GM23338 (cell line): ENCODE data around the gene SLC4A4. TPM values are rescaled to one million over a fixed set of nuclear protein-coding genes. Genes with fewer than 3 reads are reported as not detected.

Experiments
- ATAC-seq: fragments of 200-7000 bp; cut with Tn5 transposase; 3 replicates; pipeline ENCODE4 v1.9.1; 2020
- DNase-seq: peaks from one replicate; pipeline ENCODE4 v3.0.0-alpha.2; 2015; ENCODE audit warnings: low spot score
- H2AFZ ChIP-seq: fragments of 200-600 bp; sonication (generic); 2 replicates; pipeline ENCODE4 v1.8.0; 2016; ENCODE audit warnings: antibody characterized with exemption, mild to moderate bottlenecking, moderate library complexity
- H3F3A ChIP-seq: fragments of 200-600 bp; sonication (generic); replicated peaks from 2 replicates; pipeline ENCODE4 v1.8.0; 2017; ENCODE audit warnings: antibody characterized with exemption, mixed run types, low read depth
- H3K27ac ChIP-seq: fragments of 200-600 bp; sonication (generic); 2 replicates; pipeline ENCODE4 v1.6.1; 2016; ENCODE audit warnings: low read depth
- H3K27me3 ChIP-seq: fragments of 200-600 bp; sonication (generic); 2 replicates; pipeline ENCODE4 v1.8.0; 2016; ENCODE audit warnings: mild to moderate bottlenecking, mixed run types, moderate library complexity; ENCODE audit not compliant: insufficient read depth
- H3K36me3 ChIP-seq: fragments of 200-600 bp; sonication (generic); 2 replicates; pipeline ENCODE4 v1.8.0; 2016; ENCODE audit warnings: mild to moderate bottlenecking; ENCODE audit not compliant: insufficient read depth
- H3K4me1 ChIP-seq: fragments of 200-600 bp; sonication (generic); 2 replicates; pipeline ENCODE4 v1.8.0; 2016; ENCODE audit warnings: mild to moderate bottlenecking, moderate library complexity; ENCODE audit not compliant: insufficient read depth
- H3K4me2 ChIP-seq: fragments of 200-600 bp; sonication (generic); 2 replicates; pipeline ENCODE4 v1.7.1; 2017; ENCODE audit warnings: mixed run types
- H3K4me3 ChIP-seq: fragments of 200-600 bp; sonication (generic); 2 replicates; pipeline ENCODE4 v1.6.1; 2016; ENCODE audit warnings: mixed run types
- H3K79me2 ChIP-seq: fragments of 200-600 bp; sonication (generic); replicated peaks from 2 replicates; pipeline ENCODE4 v1.8.0; 2017; ENCODE audit warnings: mild to moderate bottlenecking; ENCODE audit not compliant: insufficient read depth
- H3K9me2 ChIP-seq: fragments of 200-600 bp; sonication (generic); 2 replicates; pipeline ENCODE4 v1.8.0; 2017; ENCODE audit not compliant: insufficient read depth
- H4K20me1 ChIP-seq: fragments of 200-600 bp; sonication (generic); replicated peaks from 2 replicates; pipeline ENCODE4 v1.8.0; 2017; ENCODE audit warnings: mild to moderate bottlenecking; ENCODE audit not compliant: insufficient read depth
- H3K27ac Mint-ChIP-seq: 2 replicates; pipeline ENCODE4 v1.8.0; 2020; ENCODE audit warnings: inconsistent platforms, mild to moderate bottlenecking, moderate library complexity, mixed read lengths
- H3K27me3 Mint-ChIP-seq: 3 replicates; pipeline ENCODE4 v1.8.0; 2022; ENCODE audit warnings: low read depth, mild to moderate bottlenecking, moderate library complexity, mixed read lengths, inconsistent platforms; ENCODE audit not compliant: insufficient read depth, poor library complexity
- H3K36me3 Mint-ChIP-seq: 3 replicates; pipeline ENCODE4 v1.8.0; 2021; ENCODE audit warnings: low read depth, mild to moderate bottlenecking, inconsistent platforms, moderate library complexity, mixed read lengths
- H3K4me1 Mint-ChIP-seq: 3 replicates; pipeline ENCODE4 v1.8.0; 2020; ENCODE audit warnings: mild to moderate bottlenecking, inconsistent platforms, mixed read lengths
- H3K4me3 Mint-ChIP-seq: 3 replicates; pipeline ENCODE4 v1.8.0; 2021; ENCODE audit warnings: moderate library complexity, mild to moderate bottlenecking, inconsistent platforms, mixed read lengths
- H3K9me3 Mint-ChIP-seq: 3 replicates; pipeline ENCODE4 v1.8.0; 2020; ENCODE audit warnings: moderate library complexity, mild to moderate bottlenecking, inconsistent platforms, mixed read lengths
- EZH2phosphoT487 ChIP-seq: fragments of 200-600 bp; sonication (generic); IDR thresholded peaks from one replicate; pipeline ENCODE4 v1.8.1; 2018; ENCODE audit warnings: antibody characterized with exemption; ENCODE audit not compliant: unreplicated experiment
- NANOG ChIP-seq: IDR thresholded peaks from 2 replicates; pipeline ENCODE4 v1.6.1; 2016; ENCODE audit warnings: antibody characterized with exemption, borderline replicate concordance
- POLR2AphosphoS5 ChIP-seq: IDR thresholded peaks from 2 replicates; pipeline ENCODE4 v1.6.1; 2016; ENCODE audit warnings: antibody characterized with exemption, low read depth
- STAT1 ChIP-seq: IDR thresholded peaks from one replicate; pipeline ENCODE4 v1.6.1; 2016; ENCODE audit warnings: antibody characterized with exemption; ENCODE audit not compliant: unreplicated experiment
- ZNF331 ChIP-seq: fragments of 250-450 bp; sonication (Bioruptor Pico); IDR thresholded peaks from 2 replicates; pipeline ENCODE4 v1.5.0; 2020; ENCODE audit warnings: low read depth, mild to moderate bottlenecking, moderate library complexity
- polyA plus RNA-seq: library from polyadenylated mRNA; unstranded; fragments of >200 nt; fragmentation: Nextera tagmentation; extraction: Ambion mirVana; gene quantifications from 2 replicates; pipeline ENCODE4 v1.2.1, GENCODE V29; 2016
- total RNA-seq: library from RNA; depleted of rRNA; stranded (reverse); fragments of >200 nt; shearing (Covaris generic); gene quantifications from 2 replicates; pipeline ENCODE4 v1.2.3, GENCODE V29; 2014
- TF ChIP-seq, protein P1 (sequence below): IDR thresholded peaks from 2 replicates; pipeline ENCODE4 v1.6.1; 2016; ENCODE audit warnings: antibody characterized with exemption
- TF ChIP-seq, protein P2 (sequence below): fragments of 250-450 bp; sonication (Bioruptor Pico); IDR thresholded peaks from 2 replicates; pipeline ENCODE4 v1.5.0; 2020; ENCODE audit warnings: mild to moderate bottlenecking, moderate library complexity
- TF ChIP-seq, protein P3 (sequence below): IDR thresholded peaks from one replicate; pipeline ENCODE4 v1.6.1; 2018; ENCODE audit warnings: antibody characterized with exemption; ENCODE audit not compliant: unreplicated experiment

The SLC4A4 gene
- total and polyA plus RNA-seq, 2 experiments from 2014 or later = 1.0 to 1.5 TPM

DNA sequence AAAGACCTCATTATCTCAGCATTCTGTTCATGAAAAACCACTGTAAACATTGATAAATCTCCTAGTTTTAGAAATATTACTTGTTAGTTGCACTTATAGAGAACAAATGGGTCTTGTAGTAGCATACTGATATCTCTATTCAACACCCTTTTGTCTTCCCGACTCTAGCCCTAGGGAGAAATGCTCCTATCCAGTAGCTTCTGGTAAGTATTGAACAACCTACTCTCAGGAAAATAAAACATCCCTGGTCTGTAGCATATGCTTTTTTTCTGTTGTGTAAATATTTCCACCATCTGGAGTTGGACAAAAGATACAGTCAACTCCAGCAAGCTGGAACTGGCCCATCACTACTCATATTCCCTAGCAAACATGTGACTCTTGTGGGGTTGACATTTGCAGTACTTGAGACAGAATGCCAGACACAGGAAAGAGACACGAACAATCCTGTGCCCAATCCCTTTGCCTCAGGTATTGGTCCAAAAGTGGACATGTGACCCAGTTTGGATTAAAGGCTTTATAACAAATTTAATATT, 256.8 kb downstream of the SLC4A4 start:
- TF ChIP-seq EZH2phosphoT487 (no peak), POLR2AphosphoS5 (no peak), NANOG (no peak), STAT1 (no peak), ZNF331 (CRISPR knock-in tag) (no peak)
- TF ChIP-seq, protein P1, sequence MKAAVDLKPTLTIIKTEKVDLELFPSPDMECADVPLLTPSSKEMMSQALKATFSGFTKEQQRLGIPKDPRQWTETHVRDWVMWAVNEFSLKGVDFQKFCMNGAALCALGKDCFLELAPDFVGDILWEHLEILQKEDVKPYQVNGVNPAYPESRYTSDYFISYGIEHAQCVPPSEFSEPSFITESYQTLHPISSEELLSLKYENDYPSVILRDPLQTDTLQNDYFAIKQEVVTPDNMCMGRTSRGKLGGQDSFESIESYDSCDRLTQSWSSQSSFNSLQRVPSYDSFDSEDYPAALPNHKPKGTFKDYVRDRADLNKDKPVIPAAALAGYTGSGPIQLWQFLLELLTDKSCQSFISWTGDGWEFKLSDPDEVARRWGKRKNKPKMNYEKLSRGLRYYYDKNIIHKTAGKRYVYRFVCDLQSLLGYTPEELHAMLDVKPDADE = no peak
- TF ChIP-seq, protein P2, sequence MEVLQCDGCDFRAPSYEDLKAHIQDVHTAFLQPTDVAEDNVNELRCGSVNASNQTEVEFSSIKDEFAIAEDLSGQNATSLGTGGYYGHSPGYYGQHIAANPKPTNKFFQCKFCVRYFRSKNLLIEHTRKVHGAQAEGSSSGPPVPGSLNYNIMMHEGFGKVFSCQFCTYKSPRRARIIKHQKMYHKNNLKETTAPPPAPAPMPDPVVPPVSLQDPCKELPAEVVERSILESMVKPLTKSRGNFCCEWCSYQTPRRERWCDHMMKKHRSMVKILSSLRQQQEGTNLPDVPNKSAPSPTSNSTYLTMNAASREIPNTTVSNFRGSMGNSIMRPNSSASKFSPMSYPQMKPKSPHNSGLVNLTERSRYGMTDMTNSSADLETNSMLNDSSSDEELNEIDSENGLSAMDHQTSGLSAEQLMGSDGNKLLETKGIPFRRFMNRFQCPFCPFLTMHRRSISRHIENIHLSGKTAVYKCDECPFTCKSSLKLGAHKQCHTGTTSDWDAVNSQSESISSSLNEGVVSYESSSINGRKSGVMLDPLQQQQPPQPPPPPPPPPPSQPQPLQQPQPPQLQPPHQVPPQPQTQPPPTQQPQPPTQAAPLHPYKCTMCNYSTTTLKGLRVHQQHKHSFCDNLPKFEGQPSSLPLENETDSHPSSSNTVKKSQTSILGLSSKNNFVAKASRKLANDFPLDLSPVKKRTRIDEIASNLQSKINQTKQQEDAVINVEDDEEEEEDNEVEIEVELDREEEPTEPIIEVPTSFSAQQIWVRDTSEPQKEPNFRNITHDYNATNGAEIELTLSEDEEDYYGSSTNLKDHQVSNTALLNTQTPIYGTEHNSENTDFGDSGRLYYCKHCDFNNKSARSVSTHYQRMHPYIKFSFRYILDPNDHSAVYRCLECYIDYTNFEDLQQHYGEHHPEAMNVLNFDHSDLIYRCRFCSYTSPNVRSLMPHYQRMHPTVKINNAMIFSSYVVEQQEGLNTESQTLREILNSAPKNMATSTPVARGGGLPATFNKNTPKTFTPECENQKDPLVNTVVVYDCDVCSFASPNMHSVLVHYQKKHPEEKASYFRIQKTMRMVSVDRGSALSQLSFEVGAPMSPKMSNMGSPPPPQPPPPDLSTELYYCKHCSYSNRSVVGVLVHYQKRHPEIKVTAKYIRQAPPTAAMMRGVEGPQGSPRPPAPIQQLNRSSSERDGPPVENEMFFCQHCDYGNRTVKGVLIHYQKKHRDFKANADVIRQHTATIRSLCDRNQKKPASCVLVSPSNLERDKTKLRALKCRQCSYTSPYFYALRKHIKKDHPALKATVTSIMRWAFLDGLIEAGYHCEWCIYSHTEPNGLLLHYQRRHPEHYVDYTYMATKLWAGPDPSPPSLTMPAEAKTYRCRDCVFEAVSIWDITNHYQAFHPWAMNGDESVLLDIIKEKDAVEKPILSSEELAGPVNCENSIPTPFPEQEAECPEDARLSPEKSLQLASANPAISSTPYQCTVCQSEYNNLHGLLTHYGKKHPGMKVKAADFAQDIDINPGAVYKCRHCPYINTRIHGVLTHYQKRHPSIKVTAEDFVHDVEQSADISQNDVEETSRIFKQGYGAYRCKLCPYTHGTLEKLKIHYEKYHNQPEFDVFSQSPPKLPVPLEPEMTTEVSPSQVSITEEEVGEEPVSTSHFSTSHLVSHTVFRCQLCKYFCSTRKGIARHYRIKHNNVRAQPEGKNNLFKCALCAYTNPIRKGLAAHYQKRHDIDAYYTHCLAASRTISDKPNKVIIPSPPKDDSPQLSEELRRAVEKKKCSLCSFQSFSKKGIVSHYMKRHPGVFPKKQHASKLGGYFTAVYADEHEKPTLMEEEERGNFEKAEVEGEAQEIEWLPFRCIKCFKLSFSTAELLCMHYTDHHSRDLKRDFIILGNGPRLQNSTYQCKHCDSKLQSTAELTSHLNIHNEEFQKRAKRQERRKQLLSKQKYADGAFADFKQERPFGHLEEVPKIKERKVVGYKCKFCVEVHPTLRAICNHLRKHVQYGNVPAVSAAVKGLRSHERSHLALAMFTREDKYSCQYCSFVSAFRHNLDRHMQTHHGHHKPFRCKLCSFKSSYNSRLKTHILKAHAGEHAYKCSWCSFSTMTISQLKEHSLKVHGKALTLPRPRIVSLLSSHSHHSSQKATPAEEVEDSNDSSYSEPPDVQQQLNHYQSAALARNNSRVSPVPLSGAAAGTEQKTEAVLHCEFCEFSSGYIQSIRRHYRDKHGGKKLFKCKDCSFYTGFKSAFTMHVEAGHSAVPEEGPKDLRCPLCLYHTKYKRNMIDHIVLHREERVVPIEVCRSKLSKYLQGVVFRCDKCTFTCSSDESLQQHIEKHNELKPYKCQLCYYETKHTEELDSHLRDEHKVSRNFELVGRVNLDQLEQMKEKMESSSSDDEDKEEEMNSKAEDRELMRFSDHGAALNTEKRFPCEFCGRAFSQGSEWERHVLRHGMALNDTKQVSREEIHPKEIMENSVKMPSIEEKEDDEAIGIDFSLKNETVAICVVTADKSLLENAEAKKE (CRISPR knock-in tag) = no peak
- TF ChIP-seq, protein P3, sequence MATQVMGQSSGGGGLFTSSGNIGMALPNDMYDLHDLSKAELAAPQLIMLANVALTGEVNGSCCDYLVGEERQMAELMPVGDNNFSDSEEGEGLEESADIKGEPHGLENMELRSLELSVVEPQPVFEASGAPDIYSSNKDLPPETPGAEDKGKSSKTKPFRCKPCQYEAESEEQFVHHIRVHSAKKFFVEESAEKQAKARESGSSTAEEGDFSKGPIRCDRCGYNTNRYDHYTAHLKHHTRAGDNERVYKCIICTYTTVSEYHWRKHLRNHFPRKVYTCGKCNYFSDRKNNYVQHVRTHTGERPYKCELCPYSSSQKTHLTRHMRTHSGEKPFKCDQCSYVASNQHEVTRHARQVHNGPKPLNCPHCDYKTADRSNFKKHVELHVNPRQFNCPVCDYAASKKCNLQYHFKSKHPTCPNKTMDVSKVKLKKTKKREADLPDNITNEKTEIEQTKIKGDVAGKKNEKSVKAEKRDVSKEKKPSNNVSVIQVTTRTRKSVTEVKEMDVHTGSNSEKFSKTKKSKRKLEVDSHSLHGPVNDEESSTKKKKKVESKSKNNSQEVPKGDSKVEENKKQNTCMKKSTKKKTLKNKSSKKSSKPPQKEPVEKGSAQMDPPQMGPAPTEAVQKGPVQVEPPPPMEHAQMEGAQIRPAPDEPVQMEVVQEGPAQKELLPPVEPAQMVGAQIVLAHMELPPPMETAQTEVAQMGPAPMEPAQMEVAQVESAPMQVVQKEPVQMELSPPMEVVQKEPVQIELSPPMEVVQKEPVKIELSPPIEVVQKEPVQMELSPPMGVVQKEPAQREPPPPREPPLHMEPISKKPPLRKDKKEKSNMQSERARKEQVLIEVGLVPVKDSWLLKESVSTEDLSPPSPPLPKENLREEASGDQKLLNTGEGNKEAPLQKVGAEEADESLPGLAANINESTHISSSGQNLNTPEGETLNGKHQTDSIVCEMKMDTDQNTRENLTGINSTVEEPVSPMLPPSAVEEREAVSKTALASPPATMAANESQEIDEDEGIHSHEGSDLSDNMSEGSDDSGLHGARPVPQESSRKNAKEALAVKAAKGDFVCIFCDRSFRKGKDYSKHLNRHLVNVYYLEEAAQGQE = no peak
- Mint-ChIP-seq H3K9me3 (no peaks in the 10 kb centered on the region), H3K27ac (no peak overlapping the region), H3K4me3 (no peak overlapping the region), H3K36me3 (no peaks in the 10 kb centered on the region; the same call in 2 of the 3 replicates), H3K4me1 (peaks cover 26% of the 10 kb centered on the region), H3K27me3 (peaks cover 6% of the 10 kb centered on the region)
- H4K20me1 ChIP-seq = no peaks in the 10 kb centered on the region
- no peaks in the 10 kb centered on the region for H3K9me2 ChIP-seq
- H3K4me2 ChIP-seq = no peak overlapping the region
- H3K27ac ChIP-seq = no peak overlapping the region
- H3K79me2 ChIP-seq = no peaks in the 10 kb centered on the region
- H2AFZ ChIP-seq = no peak overlapping the region
- no peaks in the 10 kb centered on the region for H3F3A ChIP-seq
- no peak for ATAC-seq
- H3K36me3 ChIP-seq = no peaks in the 10 kb centered on the region
- H3K27me3 ChIP-seq = no peaks in the 10 kb centered on the region
- peaks cover 30% of the 10 kb centered on the region for H3K4me1 ChIP-seq
- DNase-seq = no peak
- no peak overlapping the region for H3K4me3 ChIP-seq
